ENCODE data around the gene KIRREL1.

GRCh38 chr1:158122833-158123388, 129.5 kb downstream of the KIRREL1 start:
- no peak for TF ChIP-seq CTCF (IDR thresholded peaks at IDR 0.05)
- TF ChIP-seq ESRRA (CRISPR knock-in tag; IDR thresholded peaks at IDR 0.05; ENCODE audit: borderline replicate concordance), result no peak
- no peak for TF ChIP-seq USF2 (CRISPR knock-in tag; IDR thresholded peaks at IDR 0.05)
- no peak for TF ChIP-seq FOXJ3 (CRISPR knock-in tag; IDR thresholded peaks at IDR 0.05; ENCODE audit: borderline replicate concordance)
- TF ChIP-seq ATF2 (CRISPR knock-in tag; IDR thresholded peaks at IDR 0.05; ENCODE audit: borderline replicate concordance, low read depth), result no peak
- TF ChIP-seq SOX15 (CRISPR knock-in tag; IDR thresholded peaks at IDR 0.05), result no peak
- no peak for TF ChIP-seq NR1H2 (CRISPR knock-in tag; IDR thresholded peaks at IDR 0.05)
- no peak for TF ChIP-seq ARID4B (CRISPR knock-in tag; IDR thresholded peaks at IDR 0.05; ENCODE audit: borderline replicate concordance)
- no peak for TF ChIP-seq EMX1 (CRISPR knock-in tag; IDR thresholded peaks at IDR 0.05)
- TF ChIP-seq SP1 (CRISPR knock-in tag; conservative IDR thresholded peaks at IDR 0.05), result no peak
- no peak for TF ChIP-seq ZNF512 (CRISPR knock-in tag; IDR thresholded peaks at IDR 0.05; ENCODE audit: borderline replicate concordance)

Data from WTC11 (cell line).